ENCODE data around the gene ARHGAP24.
A peak's percentile ranks its signal among the peaks of the same experiment; 100 is the strongest.
"Not testable (repeated sequence)": the region's sequence is repeated elsewhere in the genome, so short reads cannot be mapped to it uniquely, and the experiment has no call there.

The ARHGAP24 gene

DNA sequence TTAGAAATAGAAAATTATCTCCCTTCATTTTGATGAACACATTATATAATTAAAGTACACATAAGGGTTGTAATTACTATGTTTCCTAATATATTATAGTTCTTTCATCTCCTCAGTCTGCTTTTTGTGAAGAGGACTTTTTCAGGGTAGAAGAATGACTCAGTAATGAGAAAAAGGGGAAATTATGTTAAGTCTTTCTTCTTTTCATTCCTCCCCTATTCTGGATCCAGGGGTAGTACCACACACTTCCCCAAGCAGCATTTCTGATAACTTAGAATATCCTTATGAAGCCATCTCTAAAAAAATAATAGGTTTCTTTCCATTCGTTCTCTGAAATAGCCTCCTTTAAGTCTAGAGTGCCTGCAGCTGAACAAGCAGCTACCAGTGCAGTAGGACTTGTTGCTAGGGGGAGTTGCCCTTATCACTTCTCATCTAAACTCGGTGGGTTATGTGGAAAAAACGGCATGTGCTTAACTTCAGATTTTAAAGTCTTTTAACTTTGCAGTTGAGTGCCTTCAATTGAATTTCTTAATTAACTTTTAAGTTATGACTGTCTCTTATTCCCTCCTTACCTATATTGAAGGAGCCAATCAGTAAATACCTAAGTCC is 184.8 kb downstream of the ARHGAP24 start:
- DNase-seq, result peak; percentile 49

DNA sequence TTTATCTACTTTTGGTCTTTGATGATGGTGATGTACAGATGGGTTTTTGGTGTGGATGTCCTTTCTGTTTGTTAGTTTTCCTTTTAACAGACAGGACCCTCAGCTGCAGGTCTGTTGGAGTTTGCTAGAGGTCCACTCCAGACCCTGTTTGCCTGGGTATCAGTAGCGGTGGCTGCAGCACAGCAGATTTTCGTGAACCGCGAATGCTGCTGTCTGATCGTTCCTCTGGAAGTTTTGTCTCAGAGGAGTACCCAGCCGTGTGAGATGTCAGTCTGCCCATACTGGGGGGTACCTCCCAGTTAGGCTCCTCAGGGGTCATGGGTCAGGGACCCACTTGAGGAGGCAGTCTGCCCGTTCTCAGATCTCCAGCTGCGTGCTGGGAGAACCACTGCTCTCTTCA is 191.7 kb downstream of the ARHGAP24 start:
- not testable (repeated sequence) for DNase-seq

DNA sequence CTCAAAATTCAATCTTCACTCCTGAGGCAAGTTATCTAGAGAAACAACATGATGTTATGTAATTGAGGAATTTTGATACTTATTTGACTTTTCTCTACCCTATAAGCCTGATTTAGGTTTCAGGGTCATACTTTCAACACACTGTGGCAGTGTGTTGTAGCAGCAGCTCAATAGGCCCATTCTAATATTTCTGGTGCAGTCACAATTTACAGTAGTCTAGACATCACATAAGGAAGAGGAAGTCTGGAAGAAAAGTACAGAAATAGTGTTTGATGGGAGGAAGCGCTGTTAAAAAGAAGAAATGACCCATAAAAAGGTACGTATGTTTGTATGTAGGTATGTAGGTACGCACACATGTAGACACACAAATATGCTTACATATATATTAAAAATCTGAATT is 194.3 kb downstream of the ARHGAP24 start:
- DNase-seq, result peak; percentile 37

DNA sequence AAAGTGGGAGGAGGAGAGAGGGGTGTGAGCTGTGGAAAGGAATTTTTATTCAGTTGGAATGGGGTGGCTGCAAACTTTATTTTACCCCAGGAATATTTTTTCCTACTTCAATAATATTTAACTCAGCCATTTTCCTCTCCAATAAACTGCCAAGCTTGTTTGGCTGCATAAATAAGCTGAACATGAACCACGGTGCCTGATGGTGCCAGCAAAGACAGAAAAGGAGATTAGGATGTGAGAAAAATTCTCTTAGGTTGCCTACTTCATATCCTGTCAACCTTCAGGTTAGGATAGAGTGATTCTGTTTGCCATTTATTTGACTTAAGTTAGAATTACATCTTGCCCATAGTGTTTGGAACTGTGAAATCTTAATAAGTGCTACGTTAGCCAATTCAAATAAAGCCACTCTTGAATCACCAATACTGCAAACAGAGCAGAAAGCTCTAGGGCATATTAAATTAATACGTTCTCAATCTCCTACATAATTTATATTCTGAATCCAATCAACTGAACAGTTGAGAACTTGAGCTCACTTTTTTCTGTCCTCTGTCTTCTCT is 195.1 kb downstream of the ARHGAP24 start:
- no peak for DNase-seq

DNA sequence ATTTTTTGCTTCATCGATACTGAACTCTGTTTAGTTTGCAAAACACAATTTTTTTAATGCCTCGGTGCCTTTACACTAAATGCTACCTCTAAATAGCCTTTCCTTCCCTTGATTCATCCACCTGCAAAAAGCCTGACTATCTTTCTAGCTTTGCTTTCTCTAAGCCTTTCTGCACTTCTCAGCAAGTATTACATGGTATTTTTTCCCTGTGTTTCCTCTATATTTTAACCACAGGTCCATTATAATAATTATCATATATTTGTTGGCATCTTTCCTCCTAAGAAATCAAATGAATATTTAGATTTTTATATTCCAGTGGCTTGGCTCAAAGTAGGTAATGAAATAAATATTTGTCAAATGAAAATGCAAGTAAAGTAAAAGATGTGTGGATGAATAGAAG is 196.2 kb downstream of the ARHGAP24 start:
- no peak for DNase-seq

DNA sequence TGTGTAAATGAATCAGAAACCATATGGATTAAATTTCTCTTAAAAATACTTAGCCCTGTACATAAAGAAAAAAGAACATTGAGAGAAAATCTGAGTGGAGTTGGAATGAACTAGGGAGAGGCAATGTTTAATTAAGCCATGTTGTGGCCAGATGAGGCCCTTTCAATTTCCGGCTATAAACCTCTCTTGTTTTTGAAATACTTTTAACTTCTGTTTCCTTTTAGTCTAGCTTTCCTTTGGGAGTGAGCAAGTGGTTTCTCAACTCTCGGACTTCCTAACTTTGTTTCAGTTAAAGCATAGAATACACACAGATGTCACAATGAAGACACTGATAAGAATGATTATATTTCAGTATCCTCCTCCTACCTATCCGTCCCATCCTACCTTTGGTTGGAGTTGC is 197.2 kb downstream of the ARHGAP24 start:
- DNase-seq, result peak; percentile 40

DNA sequence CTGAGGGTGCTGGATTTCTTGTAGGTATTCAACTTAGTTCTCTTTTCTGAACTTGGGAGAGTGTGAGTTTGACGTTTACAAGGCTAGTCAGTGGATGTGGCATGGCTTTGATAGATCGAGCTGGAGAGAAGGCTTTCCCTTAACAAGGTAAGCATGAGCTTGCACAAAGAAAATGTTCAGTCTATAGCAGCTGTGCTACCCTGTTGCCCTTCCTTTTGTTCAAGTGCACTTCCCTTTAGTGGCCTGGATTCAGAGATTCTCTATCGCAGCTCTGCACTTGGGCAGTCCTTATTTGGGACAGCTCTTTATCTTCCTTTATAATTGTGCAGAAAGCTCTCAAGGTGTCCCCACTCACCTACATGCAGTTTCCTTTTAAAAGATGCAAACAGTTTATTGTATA is 198.0 kb downstream of the ARHGAP24 start:
- DNase-seq, result no peak

DNA sequence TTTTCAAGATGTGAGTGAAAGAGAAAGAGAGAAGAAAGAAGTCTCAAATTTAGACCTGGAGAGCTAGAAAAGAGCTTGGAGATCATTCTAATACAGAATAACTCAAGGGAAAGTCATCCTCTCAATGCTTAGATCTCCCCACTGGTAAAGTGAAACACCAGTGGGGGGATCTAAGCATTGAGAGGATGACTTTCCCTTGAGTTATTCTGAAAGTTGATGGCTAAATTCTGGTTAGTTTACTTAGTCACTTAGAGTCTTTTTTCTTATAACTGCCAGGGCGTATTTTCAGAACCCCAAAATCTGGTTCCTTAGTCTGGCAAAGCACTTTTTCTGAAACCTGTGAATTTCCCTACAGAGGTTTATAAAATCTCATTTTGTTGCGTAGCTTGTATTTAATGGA is 198.6 kb downstream of the ARHGAP24 start:
- DNase-seq, result peak; percentile 23

DNA sequence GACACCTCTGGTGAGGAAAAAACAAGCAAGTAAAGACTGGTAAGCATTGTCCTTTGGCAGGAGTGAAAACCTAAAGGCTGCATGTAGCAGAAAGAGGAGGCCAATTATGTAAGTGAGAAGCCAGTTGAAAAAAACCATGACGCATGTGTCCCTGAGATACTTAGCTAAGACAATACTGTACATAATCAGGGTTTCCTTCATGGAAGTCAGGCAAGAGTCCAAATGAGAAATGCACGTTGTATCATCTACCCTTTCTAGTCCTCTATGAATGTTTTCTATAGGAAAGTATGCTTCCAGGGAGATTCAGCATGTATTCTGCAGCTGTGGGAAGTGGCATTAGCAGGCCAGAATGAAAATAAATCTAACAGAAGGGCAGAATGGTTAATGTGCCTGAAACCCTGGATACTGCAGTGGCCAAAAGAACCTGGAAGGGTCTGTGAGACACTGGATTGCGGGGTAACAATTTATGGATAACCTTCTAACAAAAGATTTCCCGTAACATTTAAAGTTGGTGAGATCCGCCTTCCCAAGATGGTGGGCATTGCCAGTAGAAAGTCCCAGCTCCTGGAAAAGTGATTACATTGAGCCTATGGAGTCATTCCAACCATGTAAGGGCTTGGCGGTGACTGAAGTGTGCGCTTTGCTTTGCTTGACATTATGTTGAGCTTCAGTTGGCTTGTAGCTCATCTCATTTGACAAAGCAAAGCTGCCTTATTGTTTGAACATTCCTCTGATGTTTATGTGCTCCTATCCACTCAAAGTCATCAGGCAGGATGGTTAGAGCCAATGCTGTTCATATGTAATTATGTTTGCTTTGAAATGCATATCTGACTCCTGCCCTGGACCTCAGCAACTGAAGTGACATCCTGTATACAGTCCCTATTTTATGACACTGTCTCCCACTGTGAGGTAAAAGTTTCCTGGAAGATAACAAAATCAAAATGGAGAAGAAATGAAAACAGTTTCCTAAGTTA is 200.4 kb downstream of the ARHGAP24 start:
- no peak for DNase-seq

DNA sequence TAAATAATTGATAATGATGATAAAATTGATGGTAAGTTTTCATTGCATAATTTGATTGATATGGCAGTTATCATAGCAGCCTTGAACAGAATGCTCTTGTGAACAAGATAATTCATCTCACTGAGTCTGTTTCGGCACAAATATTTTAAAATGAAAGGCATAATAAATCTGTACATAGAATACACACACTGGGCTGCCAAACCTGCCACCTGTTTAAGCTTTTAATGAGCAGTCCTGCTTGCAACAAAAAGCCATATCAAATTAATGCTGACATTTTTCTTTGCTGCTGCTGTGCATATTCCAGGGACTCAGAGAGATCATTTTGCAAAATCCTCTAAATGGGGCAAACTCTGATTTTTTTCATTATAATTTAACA is 201.1 kb downstream of the ARHGAP24 start:
- DNase-seq, result no peak

DNA sequence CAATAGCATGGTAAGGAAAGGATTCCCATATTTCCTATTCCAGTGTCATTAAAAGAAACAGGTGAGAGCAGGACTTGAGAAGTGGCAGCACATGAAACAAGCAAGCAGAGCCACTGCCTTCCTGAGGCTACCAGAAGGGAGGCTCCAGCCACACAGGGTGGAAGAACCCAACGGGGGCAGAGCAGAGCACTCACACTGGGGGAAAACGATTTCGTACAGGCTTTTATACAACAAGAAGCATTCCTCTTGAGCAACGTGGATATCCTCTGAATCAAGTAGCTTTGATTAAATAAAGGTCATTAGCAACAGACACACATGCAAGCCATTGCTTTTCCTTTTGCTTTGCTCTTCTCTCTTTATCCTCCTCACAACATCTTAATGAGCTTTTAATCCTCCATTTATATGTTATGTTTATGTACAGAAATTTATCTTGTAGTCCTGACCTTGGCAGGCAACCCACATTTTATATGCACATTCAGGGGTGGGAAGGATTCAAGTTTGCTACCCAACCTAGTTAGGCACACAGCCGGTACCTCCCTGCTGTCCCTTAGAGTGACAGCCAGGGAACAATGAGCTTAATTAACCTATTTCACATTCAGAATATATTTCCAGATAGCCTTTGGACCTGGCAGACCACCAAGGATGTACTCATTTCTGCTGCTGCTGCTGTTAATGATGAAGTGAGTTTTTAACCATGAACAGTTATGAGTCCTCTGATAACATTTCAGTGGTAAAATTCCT is 202.1 kb downstream of the ARHGAP24 start:
- no peak for DNase-seq

DNA sequence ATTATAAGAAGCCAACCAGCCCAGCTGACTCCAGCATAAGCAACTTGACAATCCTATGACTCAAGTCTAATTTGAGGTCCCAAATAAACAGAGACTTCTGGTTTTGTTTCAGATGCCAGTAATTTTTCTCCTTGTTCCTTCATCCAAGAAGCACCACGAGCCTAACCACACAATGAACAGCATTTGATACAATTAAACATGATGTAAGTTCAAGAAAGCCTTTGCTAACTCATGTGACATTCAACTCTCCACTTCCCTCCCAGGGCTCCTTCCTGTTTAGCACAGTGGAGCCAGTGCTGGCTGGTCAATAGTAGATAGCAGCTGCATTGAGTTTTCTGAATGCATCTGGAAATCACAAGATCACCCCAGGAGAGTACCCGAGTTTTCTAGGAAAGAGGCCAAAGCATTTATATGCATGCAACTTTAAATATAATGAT is 206.3 kb downstream of the ARHGAP24 start:
- peak; percentile 95 for DNase-seq

DNA sequence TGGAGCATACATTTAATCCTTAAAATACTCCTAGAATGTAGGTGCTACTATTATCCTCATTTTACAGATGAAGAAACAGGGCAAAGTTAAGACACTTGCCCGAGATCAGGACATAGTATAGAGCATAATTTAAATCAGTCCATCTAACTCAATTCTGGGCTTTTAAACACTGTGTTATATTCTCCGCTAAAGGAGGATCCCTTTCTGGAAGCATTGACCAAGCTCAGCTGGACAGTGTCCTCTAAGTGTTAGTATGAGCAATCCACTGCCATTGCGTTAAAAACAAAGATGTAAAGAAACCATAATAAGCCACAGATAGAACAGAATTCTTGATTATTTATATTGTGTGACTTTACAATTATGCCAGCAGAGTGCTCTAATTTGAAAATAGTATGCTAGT is 207.0 kb downstream of the ARHGAP24 start:
- no peak for DNase-seq

DNA sequence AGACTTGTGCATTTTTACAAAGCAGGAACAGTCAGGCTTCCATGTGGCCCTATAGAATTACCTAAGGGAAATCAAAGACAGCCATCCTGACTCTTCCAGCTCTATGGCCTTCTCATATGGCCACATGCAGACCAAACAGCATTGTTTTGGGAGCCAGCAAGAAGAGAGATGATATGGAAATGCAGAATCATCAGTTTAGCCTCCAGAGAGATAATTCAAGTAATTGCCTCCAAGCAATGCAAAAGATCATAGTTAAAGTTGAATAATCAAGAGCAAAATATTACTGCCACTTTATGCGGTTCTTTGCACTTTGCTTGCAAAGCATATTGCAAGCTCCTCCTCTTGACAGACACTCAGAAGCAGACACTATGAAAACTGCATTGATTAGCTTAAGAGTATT is 207.4 kb downstream of the ARHGAP24 start:
- DNase-seq, result no peak

DNA sequence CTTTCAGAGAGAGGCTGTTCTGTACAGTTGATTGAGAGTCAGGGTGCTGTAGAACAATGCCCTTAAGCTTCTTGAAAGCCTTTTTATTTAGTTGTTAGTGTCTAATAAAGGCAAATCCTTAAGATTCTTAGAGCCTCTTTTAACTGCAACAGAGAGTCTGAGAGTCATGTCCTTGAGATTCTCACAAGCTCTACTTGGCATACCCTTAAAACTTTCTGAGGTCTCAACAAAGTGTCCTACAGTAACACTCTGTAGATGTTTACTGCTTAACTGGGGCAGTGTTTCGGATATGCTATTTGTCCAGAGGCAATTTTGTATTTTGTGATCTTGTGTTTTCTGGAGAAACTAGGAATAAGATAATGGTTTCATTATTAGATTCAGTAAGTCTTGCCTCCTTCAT is 209.7 kb downstream of the ARHGAP24 start:
- DNase-seq, result no peak

DNA sequence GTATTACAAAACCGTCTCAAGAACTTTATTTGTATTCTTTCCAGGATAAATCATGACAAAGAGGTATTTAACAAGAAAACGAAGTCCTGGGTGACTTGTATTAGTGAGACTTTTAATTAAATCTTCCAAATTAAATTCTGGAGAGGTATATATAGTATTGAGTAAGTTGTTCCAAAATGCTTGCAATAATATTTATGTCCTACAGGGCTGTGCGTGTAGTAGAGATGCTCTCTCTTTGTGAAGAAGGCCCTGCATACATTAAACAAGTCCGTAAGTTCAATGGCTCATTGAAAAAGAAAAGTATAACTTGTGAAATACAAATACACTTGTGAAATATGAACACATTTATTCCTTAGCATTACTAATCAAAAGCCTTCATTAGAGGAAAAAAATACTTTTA is 211.4 kb downstream of the ARHGAP24 start:
- no peak for DNase-seq

DNA sequence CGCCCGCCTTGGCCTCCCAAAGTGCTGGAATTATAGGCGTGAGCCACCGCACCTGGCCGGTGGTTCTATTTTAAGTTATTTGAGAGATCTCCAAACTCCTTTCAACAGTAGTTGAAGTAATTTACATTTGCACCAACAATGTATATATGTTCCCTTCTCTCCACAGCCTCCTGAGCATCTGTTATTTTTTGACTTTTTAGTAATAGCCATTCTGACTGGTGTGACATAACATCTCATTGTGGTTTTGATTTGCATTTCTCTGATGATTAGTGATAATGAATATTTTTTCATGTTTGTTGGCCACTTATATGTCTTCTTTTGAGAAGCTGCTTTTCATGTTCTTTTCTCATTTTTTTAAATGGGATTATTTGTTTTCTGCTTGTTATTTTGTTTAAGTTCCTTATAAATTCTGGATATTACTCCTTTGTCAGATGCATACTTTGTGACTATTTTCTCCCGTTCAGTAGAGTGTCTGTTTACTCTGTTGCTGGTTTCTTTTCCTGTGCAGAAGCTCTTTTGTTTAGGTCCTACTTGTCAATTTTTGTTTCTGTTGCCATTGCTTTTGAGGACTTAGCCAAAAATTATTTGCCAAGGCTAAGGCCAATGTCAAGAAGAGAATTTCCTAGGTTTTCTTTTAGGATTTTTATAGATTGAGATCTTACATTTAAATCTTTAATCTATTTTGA is 213.2 kb downstream of the ARHGAP24 start:
- DNase-seq, result no peak

DNA sequence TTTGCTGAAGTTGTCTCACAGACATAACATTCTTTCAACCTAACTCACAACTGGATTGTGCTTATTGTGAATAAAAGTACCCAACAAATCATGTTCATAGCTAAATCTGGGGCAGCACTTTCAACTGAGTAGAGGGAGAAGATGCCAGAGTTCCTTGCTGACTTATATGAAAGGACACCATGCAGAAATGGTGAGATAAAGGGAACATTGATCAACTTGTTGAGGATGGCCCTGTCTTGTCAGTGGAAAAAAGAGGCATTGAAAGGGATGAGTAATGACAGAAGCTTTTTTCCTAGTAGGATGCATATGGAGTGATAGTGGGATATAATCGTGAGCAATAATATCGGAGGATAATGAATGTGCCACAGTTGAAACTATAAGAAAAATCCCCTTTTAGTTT is 221.7 kb downstream of the ARHGAP24 start:
- no peak for DNase-seq

DNA sequence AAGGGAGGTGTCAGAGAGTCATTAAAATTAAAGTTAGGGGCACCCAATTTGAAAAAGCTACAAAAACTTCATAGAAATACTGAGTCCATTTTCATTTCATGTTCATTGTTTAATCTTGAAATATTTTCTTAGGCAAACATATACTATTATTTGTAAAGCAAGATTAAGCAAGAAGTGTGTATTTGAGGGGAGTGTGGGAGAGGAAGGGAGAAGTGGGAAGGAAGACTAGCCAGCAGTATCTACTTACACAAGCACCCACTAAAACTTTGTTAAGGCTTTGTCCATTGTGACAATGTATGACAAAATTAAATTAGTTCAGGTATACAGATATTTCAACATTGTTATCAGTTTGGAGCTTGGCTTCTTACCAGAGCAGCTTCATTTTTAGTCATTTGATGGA is 222.9 kb downstream of the ARHGAP24 start:
- no peak for DNase-seq

DNA sequence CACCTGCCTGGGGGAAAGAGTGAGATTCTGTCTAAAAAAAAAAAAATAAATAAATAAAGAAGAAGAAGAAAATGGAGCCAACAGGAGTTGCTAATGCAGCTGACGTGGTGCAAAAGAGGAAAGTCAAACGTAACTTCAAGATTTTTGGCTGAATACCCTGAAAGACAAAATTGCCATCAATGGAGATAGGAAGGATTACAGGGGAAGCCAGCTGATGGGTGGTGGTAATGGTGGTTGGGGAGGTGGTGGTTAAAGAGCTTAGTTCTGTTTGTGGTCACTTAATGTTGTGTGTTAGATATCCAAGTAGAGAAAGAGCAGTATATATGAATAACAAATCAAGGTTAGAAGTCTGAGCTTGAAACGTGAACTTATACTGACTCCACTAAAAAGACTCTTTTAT is 225.4 kb downstream of the ARHGAP24 start:
- no peak for DNase-seq

DNA sequence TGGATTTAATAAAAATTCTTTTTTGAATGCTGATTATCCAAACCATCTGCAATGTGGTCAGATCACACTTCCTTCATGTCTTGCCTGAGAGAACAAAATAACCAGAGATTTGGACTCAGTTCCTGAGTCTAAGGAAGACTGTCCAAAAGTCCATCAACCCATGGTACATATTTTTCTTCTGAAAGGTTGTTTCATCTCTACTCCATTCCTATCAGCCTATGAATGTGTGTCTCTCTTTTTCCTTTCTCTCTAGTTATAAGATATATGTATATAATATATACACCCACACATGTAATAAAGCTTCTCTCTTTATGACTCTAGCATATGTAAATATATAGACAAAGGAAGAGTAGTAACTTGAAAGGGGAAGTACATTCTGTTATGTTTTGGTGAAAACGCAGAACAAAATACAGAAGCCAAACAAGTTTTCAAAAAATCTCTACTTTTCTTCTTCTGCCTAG is 226.9 kb downstream of the ARHGAP24 start:
- peak; percentile 85 for DNase-seq

DNA sequence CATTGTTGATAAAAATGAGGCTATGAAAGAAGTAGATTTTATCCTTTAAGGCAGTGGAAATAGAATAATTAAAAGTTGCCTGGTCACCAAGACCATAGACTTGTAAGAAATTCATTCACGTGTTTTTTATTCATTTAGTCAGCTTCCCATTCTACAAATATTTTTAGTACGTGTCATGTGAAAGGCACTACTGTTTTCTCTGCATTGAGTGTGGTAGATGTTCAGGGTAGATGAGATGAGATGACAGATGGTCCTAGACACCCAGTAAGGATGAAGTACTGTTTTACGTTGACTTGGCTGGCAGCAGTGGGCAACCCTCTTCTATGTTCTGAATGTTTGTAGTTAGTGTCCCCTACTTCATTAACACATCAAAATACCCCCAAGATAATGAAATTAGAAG is 228.1 kb downstream of the ARHGAP24 start:
- no peak for DNase-seq

DNA sequence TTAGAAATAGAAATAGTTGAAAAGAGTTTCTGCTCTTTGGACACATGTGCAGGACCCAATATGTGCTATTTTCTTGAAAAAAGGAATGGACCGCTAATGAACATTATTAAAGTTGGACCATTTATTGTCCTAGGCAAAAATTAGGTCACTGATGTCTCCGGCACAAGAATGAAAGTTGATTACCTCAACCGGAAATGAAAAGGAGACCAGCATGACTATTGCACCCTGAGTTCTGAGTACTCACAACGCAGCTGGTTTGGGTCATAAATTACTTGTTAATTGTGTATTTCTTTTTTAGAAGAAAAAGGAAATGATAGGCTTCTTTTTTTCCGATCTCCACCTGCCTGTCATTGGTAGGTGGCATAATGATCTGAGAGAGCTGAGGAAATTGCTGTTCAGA is 232.7 kb downstream of the ARHGAP24 start:
- DNase-seq, result peak; percentile 73

Measured in suppressor macrophage treated with lipopolysaccharide for 4 hours (primary cell).